ENCODE measurements around the gene KLHL24.

DNA sequence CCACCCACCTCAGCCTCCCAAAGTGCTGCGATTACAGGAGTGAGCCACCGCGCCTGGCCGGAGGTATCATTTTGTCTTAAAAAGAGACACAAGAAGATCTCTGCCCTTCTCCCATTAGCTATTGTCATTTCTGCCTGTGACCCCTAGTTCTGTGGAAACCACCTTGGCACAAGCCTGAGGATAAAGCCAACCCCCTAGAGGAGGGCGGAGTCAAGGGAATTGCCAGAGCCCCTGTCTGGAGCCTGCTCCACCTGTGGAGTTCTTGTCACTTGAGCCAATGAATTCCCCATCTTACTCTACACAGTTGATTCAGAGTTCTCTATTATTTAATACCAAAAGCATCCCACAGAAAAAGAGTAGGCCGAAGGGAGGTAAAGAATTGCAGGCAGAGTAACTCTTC, 45.0 kb upstream of the KLHL24 start:
- no peak for TF ChIP-seq BHLHE40 (IDR thresholded peaks at IDR 0.05; ENCODE audit: low read depth, low read length)
- no peak for TF ChIP-seq CEBPB (IDR thresholded peaks at IDR 0.05; ENCODE audit: low read depth, low read length)
- TF ChIP-seq, protein P1, sequence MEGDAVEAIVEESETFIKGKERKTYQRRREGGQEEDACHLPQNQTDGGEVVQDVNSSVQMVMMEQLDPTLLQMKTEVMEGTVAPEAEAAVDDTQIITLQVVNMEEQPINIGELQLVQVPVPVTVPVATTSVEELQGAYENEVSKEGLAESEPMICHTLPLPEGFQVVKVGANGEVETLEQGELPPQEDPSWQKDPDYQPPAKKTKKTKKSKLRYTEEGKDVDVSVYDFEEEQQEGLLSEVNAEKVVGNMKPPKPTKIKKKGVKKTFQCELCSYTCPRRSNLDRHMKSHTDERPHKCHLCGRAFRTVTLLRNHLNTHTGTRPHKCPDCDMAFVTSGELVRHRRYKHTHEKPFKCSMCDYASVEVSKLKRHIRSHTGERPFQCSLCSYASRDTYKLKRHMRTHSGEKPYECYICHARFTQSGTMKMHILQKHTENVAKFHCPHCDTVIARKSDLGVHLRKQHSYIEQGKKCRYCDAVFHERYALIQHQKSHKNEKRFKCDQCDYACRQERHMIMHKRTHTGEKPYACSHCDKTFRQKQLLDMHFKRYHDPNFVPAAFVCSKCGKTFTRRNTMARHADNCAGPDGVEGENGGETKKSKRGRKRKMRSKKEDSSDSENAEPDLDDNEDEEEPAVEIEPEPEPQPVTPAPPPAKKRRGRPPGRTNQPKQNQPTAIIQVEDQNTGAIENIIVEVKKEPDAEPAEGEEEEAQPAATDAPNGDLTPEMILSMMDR (conservative IDR thresholded peaks at IDR 0.05; ENCODE audit: low read depth, low read length) = no peak
- TF ChIP-seq POLR2A (IDR thresholded peaks at IDR 0.05; ENCODE audit: low read depth, low read length) = no peak
- no peak for TF ChIP-seq RAD21 (IDR thresholded peaks at IDR 0.05; ENCODE audit: low read length)
- no peak for TF ChIP-seq MAZ (IDR thresholded peaks at IDR 0.05; ENCODE audit: borderline replicate concordance, low read depth, low read length)
- TF ChIP-seq SMC3 (IDR thresholded peaks at IDR 0.05; ENCODE audit: low read depth, low read length) = no peak
